Activated CD8-positive, alpha-beta T cell treated with anti-CD3 and anti-CD28 coated beads for 36 hours (primary cell): Measurements from ENCODE around the gene HSF4. TPM values are rescaled to one million over a fixed set of nuclear protein-coding genes. Genes with fewer than 3 reads are reported as not detected.

Experiments
- ATAC-seq: fragments of 200-7000 bp; cut with Tn5 transposase; one replicate; pipeline ENCODE4 v1.10.0; 2021; ENCODE audit warnings: mild to moderate bottlenecking, moderate library complexity
- CTCF ChIA-PET: fragments of 350-600 bp; sonication (Branson Sonifier 250); formaldehyde crosslinking; loops from one replicate; lab custom pipeline; 2021; ENCODE audit warnings: antibody characterized with exemption; lab: Charles Lee
- POLR2A ChIA-PET: fragments of 350-600 bp; sonication (Branson Sonifier 250); formaldehyde crosslinking; loops from one replicate; lab custom pipeline; 2021; ENCODE audit warnings: antibody characterized with exemption; lab: Charles Lee
- DNase-seq: peaks from one replicate; pipeline ENCODE4 v3.0.0-alpha.2; 2020
- H3K27ac Mint-ChIP-seq: one replicate; pipeline ENCODE4 v1.8.0; 2021; ENCODE audit warnings: mild to moderate bottlenecking, mixed read lengths
- H3K27me3 Mint-ChIP-seq: one replicate; pipeline ENCODE4 v1.8.0; 2021; ENCODE audit warnings: mixed read lengths
- H3K36me3 Mint-ChIP-seq: one replicate; pipeline ENCODE4 v1.8.0; 2021; ENCODE audit warnings: low read depth, mixed read lengths
- H3K4me1 Mint-ChIP-seq: one replicate; pipeline ENCODE4 v1.8.0; 2021; ENCODE audit warnings: low read depth, mixed read lengths
- H3K4me3 Mint-ChIP-seq: one replicate; pipeline ENCODE4 v1.8.0; 2021; ENCODE audit warnings: mild to moderate bottlenecking, moderate library complexity, mixed read lengths
- H3K9me3 Mint-ChIP-seq: one replicate; pipeline ENCODE4 v1.8.0; 2021; ENCODE audit warnings: mixed read lengths
- intact Hi-C: fragments of 100-400 bp; cut with micrococcal nuclease; formaldehyde crosslinking; loops from one replicate; pipeline ENCODE4 v1.10.0; 2022
- total RNA-seq, 2 experiments: library from RNA; stranded (reverse); gene quantifications; one replicate each; pipeline ENCODE4 v1.2.3, GENCODE V29; 2021
- TF ChIP-seq, protein P1 (sequence below): fragments of 200-600 bp; IDR thresholded peaks from one replicate; pipeline ENCODE4 v1.8.0; 2022; ENCODE audit warnings: antibody characterized with exemption, mild to moderate bottlenecking

HSF4 gene
- total RNA-seq, 2 experiments from 2014 or later, result 56.0 to 73.3 TPM

DNA sequence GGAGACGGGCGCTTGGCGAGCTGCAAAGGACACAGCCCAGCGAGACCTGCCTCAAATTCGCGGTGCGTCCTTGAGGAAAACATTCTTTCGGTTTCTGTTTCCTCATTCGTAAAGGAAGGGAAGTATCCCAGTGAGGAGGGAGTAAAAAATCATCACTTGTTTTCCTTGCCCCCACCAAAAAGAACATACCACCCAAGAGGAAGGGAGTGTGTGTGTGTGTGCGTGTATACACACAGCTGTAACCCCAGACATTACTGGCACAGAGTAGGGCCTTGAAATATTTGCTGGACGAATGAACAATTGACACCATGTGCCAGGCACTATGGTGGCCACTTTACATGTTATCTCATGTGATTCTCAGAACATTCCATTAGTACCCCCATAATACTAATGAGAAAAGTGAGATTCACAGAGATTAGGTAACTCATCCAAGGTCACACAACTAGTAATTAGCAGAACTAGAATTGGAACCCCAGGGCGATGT lies 21.1 kb downstream of the HSF4 start:
- Mint-ChIP-seq H3K36me3 (no peaks in the 10 kb centered on the region), H3K4me1 (peaks cover 10% of the 10 kb centered on the region), H3K4me3 (no peak overlapping the region), H3K9me3 (no peaks in the 10 kb centered on the region), H3K27ac (no peak overlapping the region), H3K27me3 (peaks cover 12% of the 10 kb centered on the region)
- ChIA-PET CTCF (interaction anchor here (0.6 to 7.1 kb wide), 29 partner anchors 8 to 245 kb away, joined by 3 to 71 read pairs (median 5); partner anchors contain the start of genes CES3, FBXL8, FHOD1 and NOL3), POLR2A (interaction anchor here (1.1 to 1.5 kb wide), 6 partner anchors 10 to 221 kb away, joined by 3 to 8 read pairs (median 5); partner anchors contain the start of genes FBXL8, PHAF1, TMEM208 and TRADD)
- ATAC-seq (no peak), DNase-seq (no peak)
- intact Hi-C loops, result loop anchor here (10.0 kb wide), 1 partner anchor 211 kb away; no protein-coding TSS in a partner anchor
- TF ChIP-seq, protein P1, sequence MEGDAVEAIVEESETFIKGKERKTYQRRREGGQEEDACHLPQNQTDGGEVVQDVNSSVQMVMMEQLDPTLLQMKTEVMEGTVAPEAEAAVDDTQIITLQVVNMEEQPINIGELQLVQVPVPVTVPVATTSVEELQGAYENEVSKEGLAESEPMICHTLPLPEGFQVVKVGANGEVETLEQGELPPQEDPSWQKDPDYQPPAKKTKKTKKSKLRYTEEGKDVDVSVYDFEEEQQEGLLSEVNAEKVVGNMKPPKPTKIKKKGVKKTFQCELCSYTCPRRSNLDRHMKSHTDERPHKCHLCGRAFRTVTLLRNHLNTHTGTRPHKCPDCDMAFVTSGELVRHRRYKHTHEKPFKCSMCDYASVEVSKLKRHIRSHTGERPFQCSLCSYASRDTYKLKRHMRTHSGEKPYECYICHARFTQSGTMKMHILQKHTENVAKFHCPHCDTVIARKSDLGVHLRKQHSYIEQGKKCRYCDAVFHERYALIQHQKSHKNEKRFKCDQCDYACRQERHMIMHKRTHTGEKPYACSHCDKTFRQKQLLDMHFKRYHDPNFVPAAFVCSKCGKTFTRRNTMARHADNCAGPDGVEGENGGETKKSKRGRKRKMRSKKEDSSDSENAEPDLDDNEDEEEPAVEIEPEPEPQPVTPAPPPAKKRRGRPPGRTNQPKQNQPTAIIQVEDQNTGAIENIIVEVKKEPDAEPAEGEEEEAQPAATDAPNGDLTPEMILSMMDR, result no peak

DNA sequence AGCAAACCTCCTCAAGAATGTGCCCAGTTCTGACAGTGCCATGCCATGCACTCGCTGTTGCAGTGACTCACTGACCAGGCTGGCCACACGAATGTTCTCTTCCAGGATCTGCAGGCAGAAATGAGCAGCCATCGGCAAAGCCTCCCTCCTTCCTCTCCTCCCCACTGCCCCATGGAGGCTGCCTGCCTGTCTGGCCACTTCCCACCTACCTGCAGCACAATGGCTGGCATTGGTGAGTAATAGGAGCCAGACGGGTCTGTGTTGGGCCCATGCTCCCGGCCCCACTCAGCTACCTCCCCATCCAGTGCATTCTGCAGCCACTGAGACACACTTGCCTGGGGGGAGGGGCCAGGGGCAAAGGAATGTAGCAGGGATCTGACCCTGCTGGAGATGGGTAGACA lies 22.0 kb downstream of the HSF4 start:
- Mint-ChIP-seq H3K36me3 (no peaks in the 10 kb centered on the region), H3K4me1 (peaks cover 15% of the 10 kb centered on the region), H3K9me3 (no peaks in the 10 kb centered on the region), H3K27ac (no peak overlapping the region), H3K27me3 (peaks cover 12% of the 10 kb centered on the region), H3K4me3 (no peak overlapping the region)
- TF ChIP-seq, protein P1, result no peak
- CTCF ChIA-PET, result interaction anchor here (1.6 to 7.1 kb wide), 6 partner anchors 21 to 234 kb away, joined by 3 to 71 read pairs (median 11); partner anchors contain the start of genes FBXL8 and TRADD
- POLR2A ChIA-PET, result interaction anchor here (0.8 to 1.3 kb wide), 2 partner anchors 58 to 158 kb away, joined by 4 read pairs; no protein-coding TSS in a partner anchor
- no peak for DNase-seq
- intact Hi-C loops, result loop anchor here (10.0 kb wide), 1 partner anchor 212 kb away; no protein-coding TSS in a partner anchor
- no peak for ATAC-seq

DNA sequence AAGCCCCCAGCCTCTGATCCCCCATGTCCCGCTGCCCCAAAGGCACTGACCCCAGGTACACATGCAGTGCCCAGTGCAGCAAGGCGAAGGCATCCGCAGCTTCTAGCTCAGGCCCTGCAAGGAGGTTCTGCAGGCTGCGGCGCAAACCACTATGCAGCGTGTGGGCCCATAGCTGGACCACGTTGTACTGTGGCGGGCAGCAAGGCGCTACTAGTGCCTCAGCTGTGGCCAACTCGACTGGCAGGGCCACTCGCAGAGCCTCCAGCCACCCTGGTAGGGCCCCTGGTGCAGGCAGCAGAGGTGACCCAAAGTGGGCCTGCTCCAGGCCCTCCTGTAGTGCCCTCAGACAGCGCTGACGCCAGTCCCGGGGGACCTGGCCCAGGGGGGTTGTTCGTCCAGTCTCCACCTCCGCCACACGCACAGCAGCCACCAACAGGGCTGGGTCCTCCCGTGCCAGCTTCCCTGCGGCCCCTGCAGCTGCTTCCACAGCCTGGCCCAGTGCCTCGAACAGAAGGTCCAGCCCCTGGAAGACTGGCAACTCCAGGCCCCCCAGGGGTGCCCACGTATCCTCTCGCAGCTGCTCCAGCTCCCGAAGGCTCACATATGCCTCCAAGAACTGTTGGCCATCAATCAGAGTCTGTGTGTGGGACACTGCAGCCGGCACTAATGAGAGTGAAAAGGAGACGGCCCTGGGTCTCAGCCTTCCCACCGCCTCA lies 22.8 kb downstream of the HSF4 start:
- CTCF ChIA-PET, result interaction anchor here (0.8 to 7.1 kb wide), 6 partner anchors 8 to 209 kb away, joined by 3 to 71 read pairs (median 4); no protein-coding TSS in a partner anchor

DNA sequence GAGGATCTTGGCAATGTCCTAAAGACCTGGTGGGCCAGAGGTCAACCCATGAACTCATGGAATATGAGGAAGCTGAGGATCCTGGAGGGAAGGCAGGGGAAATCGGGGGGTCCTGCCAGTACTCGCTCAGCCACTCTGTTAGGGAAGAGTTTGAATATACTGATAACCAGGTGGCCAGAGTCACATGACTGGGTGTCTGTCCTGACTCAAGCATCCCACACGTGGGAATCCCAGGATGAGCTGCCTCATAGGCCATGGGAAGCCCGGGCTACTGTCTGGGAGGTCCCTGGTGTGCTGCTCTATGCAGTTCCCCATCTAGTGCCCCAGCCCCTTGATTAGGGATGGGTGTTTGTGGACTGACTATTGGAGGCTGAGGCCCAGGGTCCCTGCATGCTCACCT lies 23.8 kb downstream of the HSF4 start:
- H3K36me3 Mint-ChIP-seq, result peaks cover 10% of the 10 kb centered on the region
- peaks cover 23% of the 10 kb centered on the region for H3K4me1 Mint-ChIP-seq
- H3K4me3 Mint-ChIP-seq, result no peak overlapping the region

More for the DNA sequence above, 22.8 kb downstream of the HSF4 start:
- DNase-seq (no peak), ATAC-seq (no peak)
- POLR2A ChIA-PET, result interaction anchor here (0.8 to 1.3 kb wide), 3 partner anchors 12 to 159 kb away, joined by 3 to 4 read pairs (median 4); no protein-coding TSS in a partner anchor
- TF ChIP-seq, protein P1, result no peak
- H3K27me3 Mint-ChIP-seq, result peaks cover 12% of the 10 kb centered on the region
- no peak overlapping the region for H3K4me3 Mint-ChIP-seq
- no peaks in the 10 kb centered on the region for H3K36me3 Mint-ChIP-seq
- no peak overlapping the region for H3K27ac Mint-ChIP-seq
- no peaks in the 10 kb centered on the region for H3K9me3 Mint-ChIP-seq
- H3K4me1 Mint-ChIP-seq, result peaks cover 15% of the 10 kb centered on the region
- intact Hi-C loops, result loop anchor here (10.0 kb wide), 1 partner anchor 213 kb away; no protein-coding TSS in a partner anchor

More for the DNA sequence above, 23.8 kb downstream of the HSF4 start:
- TF ChIP-seq, protein P1, result no peak
- Mint-ChIP-seq H3K9me3 (no peaks in the 10 kb centered on the region), H3K27me3 (peaks cover 12% of the 10 kb centered on the region), H3K27ac (no peak overlapping the region)
- no peak for DNase-seq
- ChIA-PET CTCF (interaction anchor here (1.3 to 1.9 kb wide), 4 partner anchors 9 to 170 kb away, joined by 3 to 6 read pairs (median 4); no protein-coding TSS in a partner anchor), POLR2A (interaction anchor here (0.6 kb wide), 1 partner anchor 154 kb away, joined by 3 read pairs; no protein-coding TSS in a partner anchor)
- intact Hi-C loops, result loop anchor here (10.0 kb wide), 1 partner anchor 214 kb away; no protein-coding TSS in a partner anchor
- ATAC-seq, result no peak
